Measurements from ENCODE around the gene KMT5C.

Gene KMT5C

DNA sequence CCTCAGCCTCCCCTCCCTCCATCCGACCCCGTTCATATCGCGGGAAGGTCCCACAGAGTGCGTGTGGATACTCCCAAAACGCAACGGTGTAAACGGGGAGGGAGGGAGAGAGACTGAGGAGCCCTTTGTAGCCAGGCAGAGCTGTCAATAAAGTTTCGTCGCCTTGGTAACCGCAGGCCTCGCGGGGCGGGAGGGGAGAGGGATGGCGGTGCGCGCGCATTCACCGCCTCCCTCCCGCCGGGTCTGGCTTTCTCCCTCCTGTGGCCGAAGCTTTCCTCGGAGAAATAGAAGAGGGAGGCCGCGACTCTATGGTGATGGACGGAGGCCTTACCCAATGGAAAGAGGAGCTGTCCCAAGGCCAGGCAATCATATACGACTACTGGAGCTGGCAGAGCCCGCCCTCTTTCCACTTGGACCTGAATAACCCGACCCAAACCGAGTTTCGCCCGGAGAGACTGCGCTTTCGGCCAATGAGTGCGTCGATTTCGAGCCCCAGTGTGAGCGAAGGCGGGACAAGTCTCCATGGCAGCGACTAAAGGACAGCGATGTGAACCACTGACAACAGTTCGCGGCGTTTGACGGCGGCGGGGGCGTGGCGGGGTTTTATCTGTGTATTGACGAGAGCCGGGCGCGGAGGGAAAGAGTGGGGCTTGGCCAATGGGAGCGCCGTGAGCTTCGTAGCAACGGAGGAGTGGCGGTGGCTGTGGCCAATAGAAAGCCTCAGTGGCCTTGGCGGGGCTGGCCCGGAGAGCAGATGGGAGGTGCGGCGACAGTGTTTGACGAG lies at the start of gene KMT5C (continued):
- TF ChIP-seq, protein P1, sequence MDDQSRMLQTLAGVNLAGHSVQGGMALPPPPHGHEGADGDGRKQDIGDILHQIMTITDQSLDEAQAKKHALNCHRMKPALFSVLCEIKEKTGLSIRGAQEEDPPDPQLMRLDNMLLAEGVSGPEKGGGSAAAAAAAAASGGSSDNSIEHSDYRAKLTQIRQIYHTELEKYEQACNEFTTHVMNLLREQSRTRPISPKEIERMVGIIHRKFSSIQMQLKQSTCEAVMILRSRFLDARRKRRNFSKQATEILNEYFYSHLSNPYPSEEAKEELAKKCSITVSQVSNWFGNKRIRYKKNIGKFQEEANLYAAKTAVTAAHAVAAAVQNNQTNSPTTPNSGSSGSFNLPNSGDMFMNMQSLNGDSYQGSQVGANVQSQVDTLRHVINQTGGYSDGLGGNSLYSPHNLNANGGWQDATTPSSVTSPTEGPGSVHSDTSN (CRISPR knock-in tag; IDR thresholded peaks at IDR 0.05) = peak; percentile 98
- TF ChIP-seq KLF8 (tag by site-specific recombination; IDR thresholded peaks at IDR 0.05) = peak; percentile 82
- TF ChIP-seq ZNF37A (tag by site-specific recombination; IDR thresholded peaks at IDR 0.05) = no peak
- TF ChIP-seq, protein P2, sequence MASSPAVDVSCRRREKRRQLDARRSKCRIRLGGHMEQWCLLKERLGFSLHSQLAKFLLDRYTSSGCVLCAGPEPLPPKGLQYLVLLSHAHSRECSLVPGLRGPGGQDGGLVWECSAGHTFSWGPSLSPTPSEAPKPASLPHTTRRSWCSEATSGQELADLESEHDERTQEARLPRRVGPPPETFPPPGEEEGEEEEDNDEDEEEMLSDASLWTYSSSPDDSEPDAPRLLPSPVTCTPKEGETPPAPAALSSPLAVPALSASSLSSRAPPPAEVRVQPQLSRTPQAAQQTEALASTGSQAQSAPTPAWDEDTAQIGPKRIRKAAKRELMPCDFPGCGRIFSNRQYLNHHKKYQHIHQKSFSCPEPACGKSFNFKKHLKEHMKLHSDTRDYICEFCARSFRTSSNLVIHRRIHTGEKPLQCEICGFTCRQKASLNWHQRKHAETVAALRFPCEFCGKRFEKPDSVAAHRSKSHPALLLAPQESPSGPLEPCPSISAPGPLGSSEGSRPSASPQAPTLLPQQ (tag by site-specific recombination; IDR thresholded peaks at IDR 0.05) = peak; percentile 19; the same call in 1 of the 2 replicates
- peak; percentile 76; the same call in 1 of the 2 replicates for TF ChIP-seq ZNF76 (tag by site-specific recombination; IDR thresholded peaks at IDR 0.05; ENCODE audit: borderline replicate concordance, low read depth)
- TF ChIP-seq ZBTB48 (tag by site-specific recombination; IDR thresholded peaks at IDR 0.05) = peak; percentile 99
- no peak for TF ChIP-seq ZNF211 (tag by site-specific recombination; IDR thresholded peaks at IDR 0.05; ENCODE audit: low read depth)
- TF ChIP-seq KLF1 (tag by site-specific recombination; IDR thresholded peaks at IDR 0.05) = peak; percentile 40
- TF ChIP-seq ZNF133 (tag by site-specific recombination; IDR thresholded peaks at IDR 0.05) = no peak
- TF ChIP-seq, protein P3, sequence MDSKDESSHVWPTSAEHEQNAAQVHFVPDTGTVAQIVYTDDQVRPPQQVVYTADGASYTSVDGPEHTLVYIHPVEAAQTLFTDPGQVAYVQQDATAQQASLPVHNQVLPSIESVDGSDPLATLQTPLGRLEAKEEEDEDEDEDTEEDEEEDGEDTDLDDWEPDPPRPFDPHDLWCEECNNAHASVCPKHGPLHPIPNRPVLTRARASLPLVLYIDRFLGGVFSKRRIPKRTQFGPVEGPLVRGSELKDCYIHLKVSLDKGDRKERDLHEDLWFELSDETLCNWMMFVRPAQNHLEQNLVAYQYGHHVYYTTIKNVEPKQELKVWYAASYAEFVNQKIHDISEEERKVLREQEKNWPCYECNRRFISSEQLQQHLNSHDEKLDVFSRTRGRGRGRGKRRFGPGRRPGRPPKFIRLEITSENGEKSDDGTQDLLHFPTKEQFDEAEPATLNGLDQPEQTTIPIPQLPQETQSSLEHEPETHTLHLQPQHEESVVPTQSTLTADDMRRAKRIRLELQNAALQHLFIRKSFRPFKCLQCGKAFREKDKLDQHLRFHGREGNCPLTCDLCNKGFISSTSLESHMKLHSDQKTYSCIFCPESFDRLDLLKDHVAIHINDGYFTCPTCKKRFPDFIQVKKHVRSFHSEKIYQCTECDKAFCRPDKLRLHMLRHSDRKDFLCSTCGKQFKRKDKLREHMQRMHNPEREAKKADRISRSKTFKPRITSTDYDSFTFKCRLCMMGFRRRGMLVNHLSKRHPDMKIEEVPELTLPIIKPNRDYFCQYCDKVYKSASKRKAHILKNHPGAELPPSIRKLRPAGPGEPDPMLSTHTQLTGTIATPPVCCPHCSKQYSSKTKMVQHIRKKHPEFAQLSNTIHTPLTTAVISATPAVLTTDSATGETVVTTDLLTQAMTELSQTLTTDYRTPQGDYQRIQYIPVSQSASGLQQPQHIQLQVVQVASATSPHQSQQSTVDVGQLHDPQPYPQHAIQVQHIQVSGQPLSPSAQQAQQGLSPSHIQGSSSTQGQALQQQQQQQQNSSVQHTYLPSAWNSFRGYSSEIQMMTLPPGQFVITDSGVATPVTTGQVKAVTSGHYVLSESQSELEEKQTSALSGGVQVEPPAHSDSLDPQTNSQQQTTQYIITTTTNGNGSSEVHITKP (tag by site-specific recombination; IDR thresholded peaks at IDR 0.05) = peak; percentile 71; the same call in 1 of the 2 replicates
- TF ChIP-seq, protein P4, sequence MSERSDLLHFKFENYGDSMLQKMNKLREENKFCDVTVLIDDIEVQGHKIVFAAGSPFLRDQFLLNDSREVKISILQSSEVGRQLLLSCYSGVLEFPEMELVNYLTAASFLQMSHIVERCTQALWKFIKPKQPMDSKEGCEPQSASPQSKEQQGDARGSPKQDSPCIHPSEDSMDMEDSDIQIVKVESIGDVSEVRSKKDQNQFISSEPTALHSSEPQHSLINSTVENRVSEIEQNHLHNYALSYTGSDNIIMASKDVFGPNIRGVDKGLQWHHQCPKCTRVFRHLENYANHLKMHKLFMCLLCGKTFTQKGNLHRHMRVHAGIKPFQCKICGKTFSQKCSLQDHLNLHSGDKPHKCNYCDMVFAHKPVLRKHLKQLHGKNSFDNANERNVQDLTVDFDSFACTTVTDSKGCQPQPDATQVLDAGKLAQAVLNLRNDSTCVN (tag by site-specific recombination; optimal IDR thresholded peaks at IDR 0.05) = peak; percentile 69
- no peak for TF ChIP-seq ZNF175 (tag by site-specific recombination; IDR thresholded peaks at IDR 0.05)
- TF ChIP-seq, protein P5, sequence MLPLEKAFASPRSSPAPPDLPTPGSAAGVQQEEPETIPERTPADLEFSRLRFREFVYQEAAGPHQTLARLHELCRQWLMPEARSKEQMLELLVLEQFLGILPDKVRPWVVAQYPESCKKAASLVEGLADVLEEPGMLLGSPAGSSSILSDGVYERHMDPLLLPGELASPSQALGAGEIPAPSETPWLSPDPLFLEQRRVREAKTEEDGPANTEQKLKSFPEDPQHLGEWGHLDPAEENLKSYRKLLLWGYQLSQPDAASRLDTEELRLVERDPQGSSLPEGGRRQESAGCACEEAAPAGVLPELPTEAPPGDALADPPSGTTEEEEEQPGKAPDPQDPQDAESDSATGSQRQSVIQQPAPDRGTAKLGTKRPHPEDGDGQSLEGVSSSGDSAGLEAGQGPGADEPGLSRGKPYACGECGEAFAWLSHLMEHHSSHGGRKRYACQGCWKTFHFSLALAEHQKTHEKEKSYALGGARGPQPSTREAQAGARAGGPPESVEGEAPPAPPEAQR (tag by site-specific recombination; IDR thresholded peaks at IDR 0.05) = no peak
- TF ChIP-seq GLIS1 (tag by site-specific recombination; IDR thresholded peaks at IDR 0.05) = peak; percentile 51
- peak; percentile 91 for TF ChIP-seq ZBTB17 (tag by site-specific recombination; IDR thresholded peaks at IDR 0.05)
- peak; percentile 97 for TF ChIP-seq ZFHX2 (tag by site-specific recombination; conservative IDR thresholded peaks at IDR 0.05)
- TF ChIP-seq, protein P6, sequence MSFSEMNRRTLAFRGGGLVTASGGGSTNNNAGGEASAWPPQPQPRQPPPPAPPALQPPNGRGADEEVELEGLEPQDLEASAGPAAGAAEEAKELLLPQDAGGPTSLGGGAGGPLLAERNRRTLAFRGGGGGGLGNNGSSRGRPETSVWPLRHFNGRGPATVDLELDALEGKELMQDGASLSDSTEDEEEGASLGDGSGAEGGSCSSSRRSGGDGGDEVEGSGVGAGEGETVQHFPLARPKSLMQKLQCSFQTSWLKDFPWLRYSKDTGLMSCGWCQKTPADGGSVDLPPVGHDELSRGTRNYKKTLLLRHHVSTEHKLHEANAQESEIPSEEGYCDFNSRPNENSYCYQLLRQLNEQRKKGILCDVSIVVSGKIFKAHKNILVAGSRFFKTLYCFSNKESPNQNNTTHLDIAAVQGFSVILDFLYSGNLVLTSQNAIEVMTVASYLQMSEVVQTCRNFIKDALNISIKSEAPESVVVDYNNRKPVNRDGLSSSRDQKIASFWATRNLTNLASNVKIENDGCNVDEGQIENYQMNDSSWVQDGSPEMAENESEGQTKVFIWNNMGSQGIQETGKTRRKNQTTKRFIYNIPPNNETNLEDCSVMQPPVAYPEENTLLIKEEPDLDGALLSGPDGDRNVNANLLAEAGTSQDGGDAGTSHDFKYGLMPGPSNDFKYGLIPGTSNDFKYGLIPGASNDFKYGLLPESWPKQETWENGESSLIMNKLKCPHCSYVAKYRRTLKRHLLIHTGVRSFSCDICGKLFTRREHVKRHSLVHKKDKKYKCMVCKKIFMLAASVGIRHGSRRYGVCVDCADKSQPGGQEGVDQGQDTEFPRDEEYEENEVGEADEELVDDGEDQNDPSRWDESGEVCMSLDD (tag by site-specific recombination; IDR thresholded peaks at IDR 0.05) = peak; percentile 67; the same call in 1 of the 2 replicates
- no peak for TF ChIP-seq ZNF560 (tag by site-specific recombination; IDR thresholded peaks at IDR 0.05; ENCODE audit: borderline replicate concordance)
- peak; percentile 69 for TF ChIP-seq ZBTB21 (tag by site-specific recombination; IDR thresholded peaks at IDR 0.05)
- no peak for TF ChIP-seq ZNF558 (tag by site-specific recombination; IDR thresholded peaks at IDR 0.05)
- TF ChIP-seq SP3 (tag by site-specific recombination; IDR thresholded peaks at IDR 0.05) = peak; percentile 98
- TF ChIP-seq ZXDB (tag by site-specific recombination; IDR thresholded peaks at IDR 0.05) = peak; percentile 79
- no peak; the same call in 1 of the 2 replicates for TF ChIP-seq HOXC10 (CRISPR knock-in tag; IDR thresholded peaks at IDR 0.05)
- peak; percentile 31; the same call in 1 of the 2 replicates for TF ChIP-seq ZFP69B (tag by site-specific recombination; IDR thresholded peaks at IDR 0.05)
